ENCODE data around the gene MT4.

Gene MT4

DNA sequence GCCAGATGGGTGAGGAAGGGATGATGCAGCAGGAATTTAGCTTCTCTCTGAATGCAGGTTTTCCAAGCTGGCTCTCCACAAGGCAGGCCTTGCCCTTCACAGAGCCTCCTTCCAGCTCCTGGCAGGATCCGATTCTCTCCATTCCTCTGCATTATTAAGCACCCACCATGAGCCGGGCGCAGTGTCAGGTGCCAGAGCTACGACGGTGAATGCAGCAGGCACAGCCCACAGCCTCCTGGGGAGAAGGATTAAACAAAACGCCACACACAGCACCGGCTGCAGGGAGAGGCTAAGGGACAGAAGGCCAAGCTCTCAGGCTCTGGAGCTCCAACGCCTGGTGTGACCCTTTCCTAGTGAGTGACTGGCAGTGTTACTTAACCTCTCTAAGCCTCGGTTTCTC lies 36.5 kb downstream of the MT4 start:
- H3K9me3 ChIP-seq (ENCODE audit: control insufficient read depth, insufficient read depth, low read depth, low read length): no peaks in the 10 kb centered on the region
- POLR2A ChIA-PET: no interaction called here

GRCh38 chr16:56603589-56603988 lies 38.7 kb downstream of the MT4 start:
- CTCF ChIA-PET: interaction anchor here (0.6 to 6.0 kb wide), 20 partner anchors 12 to 334 kb away, joined by 3 to 66 read pairs (median 4); no protein-coding TSS in a partner anchor
- H3K27ac ChIP-seq (ENCODE audit: extremely low read depth, low read depth, low read length): no peak overlapping the region
- POLR2A ChIA-PET: interaction anchor here (0.7 to 1.5 kb wide), 2 partner anchors 91 to 153 kb away, joined by 3 to 4 read pairs; partner anchors contain the start of genes NUDT21 and OGFOD1
- no peaks in the 10 kb centered on the region for H3K4me1 ChIP-seq (ENCODE audit: control insufficient read depth, insufficient read depth, low read length)
- TF ChIP-seq, protein P1, sequence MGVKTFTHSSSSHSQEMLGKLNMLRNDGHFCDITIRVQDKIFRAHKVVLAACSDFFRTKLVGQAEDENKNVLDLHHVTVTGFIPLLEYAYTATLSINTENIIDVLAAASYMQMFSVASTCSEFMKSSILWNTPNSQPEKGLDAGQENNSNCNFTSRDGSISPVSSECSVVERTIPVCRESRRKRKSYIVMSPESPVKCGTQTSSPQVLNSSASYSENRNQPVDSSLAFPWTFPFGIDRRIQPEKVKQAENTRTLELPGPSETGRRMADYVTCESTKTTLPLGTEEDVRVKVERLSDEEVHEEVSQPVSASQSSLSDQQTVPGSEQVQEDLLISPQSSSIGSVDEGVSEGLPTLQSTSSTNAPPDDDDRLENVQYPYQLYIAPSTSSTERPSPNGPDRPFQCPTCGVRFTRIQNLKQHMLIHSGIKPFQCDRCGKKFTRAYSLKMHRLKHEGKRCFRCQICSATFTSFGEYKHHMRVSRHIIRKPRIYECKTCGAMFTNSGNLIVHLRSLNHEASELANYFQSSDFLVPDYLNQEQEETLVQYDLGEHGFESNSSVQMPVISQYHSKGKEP (tag by site-specific recombination; IDR thresholded peaks at IDR 0.05): 0 out of 2 replicates have a peak, but pooled peaks have one; percentile 36
- TF ChIP-seq ZNF654 (tag by site-specific recombination; IDR thresholded peaks at IDR 0.05; ENCODE audit: low read depth) (peak; percentile 30), WT1 (tag by site-specific recombination; IDR thresholded peaks at IDR 0.05) (no peak), SP3 (tag by site-specific recombination; IDR thresholded peaks at IDR 0.05) (no peak), ZNF10 (tag by site-specific recombination; IDR thresholded peaks at IDR 0.05) (0 out of 2 replicates have a peak, but pooled peaks have one; percentile 23), CTCF (tag by site-specific recombination; IDR thresholded peaks at IDR 0.05) (peak; percentile 53; the same call in 1 of the 2 replicates)
- no peak overlapping the region for H3K4me3 ChIP-seq (ENCODE audit: low read depth, low read length)
- no peaks in the 10 kb centered on the region for H3K9me3 ChIP-seq (ENCODE audit: control insufficient read depth, insufficient read depth, low read depth, low read length)
- no peaks in the 10 kb centered on the region for H3K36me3 ChIP-seq (ENCODE audit: control insufficient read depth in 2 of 2, insufficient read depth in 1 of 2, low read length in 2 of 2)

More for the DNA sequence above, 36.5 kb downstream of the MT4 start:
- no peaks in the 10 kb centered on the region for H3K4me1 ChIP-seq (ENCODE audit: control insufficient read depth, insufficient read depth, low read length)
- H3K36me3 ChIP-seq (ENCODE audit: control insufficient read depth in 2 of 2, insufficient read depth in 1 of 2, low read length in 2 of 2): no peaks in the 10 kb centered on the region
- no peak overlapping the region for H3K4me3 ChIP-seq (ENCODE audit: low read depth, low read length)
- TF ChIP-seq ZNF677 (tag by site-specific recombination; IDR thresholded peaks at IDR 0.05) (no peak), REST (tag by site-specific recombination; IDR thresholded peaks at IDR 0.05) (no peak), ZBTB21 (tag by site-specific recombination; IDR thresholded peaks at IDR 0.05) (no peak), ZNF585B (tag by site-specific recombination; IDR thresholded peaks at IDR 0.05) (no peak), ZXDB (tag by site-specific recombination; IDR thresholded peaks at IDR 0.05) (no peak)
- H3K27ac ChIP-seq (ENCODE audit: extremely low read depth, low read depth, low read length): no peak overlapping the region
- CTCF ChIA-PET: interaction anchor here (0.6 to 6.0 kb wide), 8 partner anchors 10 to 163 kb away, joined by 3 to 40 read pairs (median 5); no protein-coding TSS in a partner anchor

DNA sequence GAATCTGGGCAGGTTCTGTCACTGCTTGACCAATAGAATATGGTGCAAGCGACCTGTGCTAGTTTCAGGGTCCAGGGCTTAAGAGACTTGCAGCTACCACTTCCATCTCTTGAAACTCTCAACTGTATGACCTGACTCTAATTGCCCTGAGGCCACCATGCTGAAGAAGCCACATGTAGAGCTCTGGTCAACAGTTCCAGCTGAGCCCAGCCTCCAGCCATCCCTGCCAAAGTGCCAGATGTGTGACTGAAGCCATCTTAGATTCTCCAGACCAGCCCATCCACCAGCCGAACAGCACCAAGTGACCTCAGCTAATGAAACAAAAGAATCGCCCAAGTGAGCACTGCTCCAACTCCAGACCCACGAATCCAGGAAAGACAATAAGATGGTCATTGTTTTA lies 40.1 kb downstream of the MT4 start:
- no peaks in the 10 kb centered on the region for H3K36me3 ChIP-seq (ENCODE audit: control insufficient read depth in 2 of 2, insufficient read depth in 1 of 2, low read length in 2 of 2)
- H3K4me3 ChIP-seq (ENCODE audit: low read depth, low read length): no peak overlapping the region
- ChIA-PET POLR2A (interaction anchor here (0.6 kb wide), 1 partner anchor 116 kb away, joined by 3 read pairs; no protein-coding TSS in a partner anchor), CTCF (interaction anchor here (0.8 to 6.0 kb wide), 6 partner anchors 9 to 97 kb away, joined by 3 to 66 read pairs (median 4); no protein-coding TSS in a partner anchor)
- no peak for TF ChIP-seq BCL6B (tag by site-specific recombination; IDR thresholded peaks at IDR 0.05)
- TF ChIP-seq ZNF626 (tag by site-specific recombination; IDR thresholded peaks at IDR 0.05): no peak
- TF ChIP-seq ZNF433 (tag by site-specific recombination; IDR thresholded peaks at IDR 0.05; ENCODE audit: low read depth): no peak
- H3K27ac ChIP-seq (ENCODE audit: extremely low read depth, low read depth, low read length): no peak overlapping the region
- H3K4me1 ChIP-seq (ENCODE audit: control insufficient read depth, insufficient read depth, low read length): peaks cover under 1% of the 10 kb centered on the region; the same call in 1 of the 2 replicates
- no peaks in the 10 kb centered on the region for H3K9me3 ChIP-seq (ENCODE audit: control insufficient read depth, insufficient read depth, low read depth, low read length)
